ENCODE results near the gene AKIRIN2.

GRCh38 chr6:87664921-87665485, 37.0 kb downstream of the AKIRIN2 start:
- TF ChIP-seq, protein P1, sequence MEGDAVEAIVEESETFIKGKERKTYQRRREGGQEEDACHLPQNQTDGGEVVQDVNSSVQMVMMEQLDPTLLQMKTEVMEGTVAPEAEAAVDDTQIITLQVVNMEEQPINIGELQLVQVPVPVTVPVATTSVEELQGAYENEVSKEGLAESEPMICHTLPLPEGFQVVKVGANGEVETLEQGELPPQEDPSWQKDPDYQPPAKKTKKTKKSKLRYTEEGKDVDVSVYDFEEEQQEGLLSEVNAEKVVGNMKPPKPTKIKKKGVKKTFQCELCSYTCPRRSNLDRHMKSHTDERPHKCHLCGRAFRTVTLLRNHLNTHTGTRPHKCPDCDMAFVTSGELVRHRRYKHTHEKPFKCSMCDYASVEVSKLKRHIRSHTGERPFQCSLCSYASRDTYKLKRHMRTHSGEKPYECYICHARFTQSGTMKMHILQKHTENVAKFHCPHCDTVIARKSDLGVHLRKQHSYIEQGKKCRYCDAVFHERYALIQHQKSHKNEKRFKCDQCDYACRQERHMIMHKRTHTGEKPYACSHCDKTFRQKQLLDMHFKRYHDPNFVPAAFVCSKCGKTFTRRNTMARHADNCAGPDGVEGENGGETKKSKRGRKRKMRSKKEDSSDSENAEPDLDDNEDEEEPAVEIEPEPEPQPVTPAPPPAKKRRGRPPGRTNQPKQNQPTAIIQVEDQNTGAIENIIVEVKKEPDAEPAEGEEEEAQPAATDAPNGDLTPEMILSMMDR (IDR thresholded peaks at IDR 0.05): no peak
- TF ChIP-seq POLR2AphosphoS5 (IDR thresholded peaks at IDR 0.05) (no peak), EP300 (IDR thresholded peaks at IDR 0.05) (no peak)
